NB4 (cell line): ENCODE measurements around the gene BARX2.

Source experiments
- TF ChIP-seq, protein P1 (sequence below): IDR thresholded peaks from one replicate; pipeline ENCODE4 v1.5.1; 2012; ENCODE audit warnings: low read depth, low read length
- TF ChIP-seq, protein P2 (sequence below): IDR thresholded peaks from 2 replicates; pipeline ENCODE4 v1.6.1; 2011; ENCODE audit warnings: low read depth, low read length

DNA sequence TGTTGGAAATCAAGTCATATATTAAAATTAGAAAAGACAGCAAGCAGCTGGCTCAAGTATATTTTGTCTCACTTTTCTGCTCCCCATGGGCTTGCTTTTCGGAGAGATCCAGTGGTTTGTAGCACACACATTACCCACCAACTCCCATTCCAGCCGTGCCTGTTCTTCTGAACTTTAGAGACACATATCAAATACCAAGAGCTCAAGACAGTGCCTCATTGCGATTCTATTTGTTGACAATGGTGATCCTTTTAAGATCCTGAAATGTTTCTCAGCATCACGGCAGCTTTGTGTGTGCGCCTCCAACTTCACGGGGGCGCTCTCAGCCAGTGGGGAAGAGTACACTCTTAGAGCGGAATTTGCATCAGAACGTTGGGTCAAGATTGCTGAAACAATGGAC, 52.9 kb downstream of the BARX2 start:
- TF ChIP-seq, protein P1, sequence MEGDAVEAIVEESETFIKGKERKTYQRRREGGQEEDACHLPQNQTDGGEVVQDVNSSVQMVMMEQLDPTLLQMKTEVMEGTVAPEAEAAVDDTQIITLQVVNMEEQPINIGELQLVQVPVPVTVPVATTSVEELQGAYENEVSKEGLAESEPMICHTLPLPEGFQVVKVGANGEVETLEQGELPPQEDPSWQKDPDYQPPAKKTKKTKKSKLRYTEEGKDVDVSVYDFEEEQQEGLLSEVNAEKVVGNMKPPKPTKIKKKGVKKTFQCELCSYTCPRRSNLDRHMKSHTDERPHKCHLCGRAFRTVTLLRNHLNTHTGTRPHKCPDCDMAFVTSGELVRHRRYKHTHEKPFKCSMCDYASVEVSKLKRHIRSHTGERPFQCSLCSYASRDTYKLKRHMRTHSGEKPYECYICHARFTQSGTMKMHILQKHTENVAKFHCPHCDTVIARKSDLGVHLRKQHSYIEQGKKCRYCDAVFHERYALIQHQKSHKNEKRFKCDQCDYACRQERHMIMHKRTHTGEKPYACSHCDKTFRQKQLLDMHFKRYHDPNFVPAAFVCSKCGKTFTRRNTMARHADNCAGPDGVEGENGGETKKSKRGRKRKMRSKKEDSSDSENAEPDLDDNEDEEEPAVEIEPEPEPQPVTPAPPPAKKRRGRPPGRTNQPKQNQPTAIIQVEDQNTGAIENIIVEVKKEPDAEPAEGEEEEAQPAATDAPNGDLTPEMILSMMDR, result no peak
- TF ChIP-seq, protein P2, sequence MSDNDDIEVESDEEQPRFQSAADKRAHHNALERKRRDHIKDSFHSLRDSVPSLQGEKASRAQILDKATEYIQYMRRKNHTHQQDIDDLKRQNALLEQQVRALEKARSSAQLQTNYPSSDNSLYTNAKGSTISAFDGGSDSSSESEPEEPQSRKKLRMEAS, result no peak
